ENCODE data around the gene CPEB3. TPM values are rescaled to one million over a fixed set of nuclear protein-coding genes. Genes with fewer than 3 reads are reported as not detected.

CPEB3 gene
- total and polyA plus RNA-seq, 11 donors, result 1.5 to 17.2 (median 9.9) TPM

DNA sequence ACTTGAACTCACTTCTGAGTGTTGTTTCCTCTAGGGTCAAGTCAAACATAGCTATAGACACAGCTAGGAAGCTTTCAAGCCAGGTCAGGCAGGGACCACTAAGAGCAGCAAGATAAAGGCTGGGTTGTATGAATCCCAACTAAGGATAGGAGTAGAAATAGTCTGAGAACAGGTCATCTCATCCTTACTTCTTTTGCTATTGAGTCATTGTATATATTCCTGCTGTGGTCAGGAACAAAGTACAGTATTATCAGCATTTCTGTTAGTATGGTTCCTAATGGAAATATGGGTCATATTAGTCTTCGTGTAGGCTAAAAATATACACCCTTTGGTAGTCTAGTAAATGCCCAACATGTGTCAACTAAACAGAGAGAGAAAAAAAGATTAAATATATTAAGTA lies 222.0 kb downstream of the CPEB3 start:
- ATAC-seq, result no peak
- Histone ChIP-seq H3K36me3 (peaks cover 0 to 6% (median 0%) of the 10 kb centered on the region in 9 donors), H3K27ac (no peak overlapping the region), H3K4me3 (no peak overlapping the region), H3K27me3 (no peaks in the 10 kb centered on the region), H3K9me3 (no peaks in the 10 kb centered on the region), H3K4me1 (peaks cover 0 to 6% (median 0%) of the 10 kb centered on the region in 12 donors)
- TF ChIP-seq POLR2A (IDR thresholded peaks at IDR 0.05), result no peak
- TF ChIP-seq, protein P1, sequence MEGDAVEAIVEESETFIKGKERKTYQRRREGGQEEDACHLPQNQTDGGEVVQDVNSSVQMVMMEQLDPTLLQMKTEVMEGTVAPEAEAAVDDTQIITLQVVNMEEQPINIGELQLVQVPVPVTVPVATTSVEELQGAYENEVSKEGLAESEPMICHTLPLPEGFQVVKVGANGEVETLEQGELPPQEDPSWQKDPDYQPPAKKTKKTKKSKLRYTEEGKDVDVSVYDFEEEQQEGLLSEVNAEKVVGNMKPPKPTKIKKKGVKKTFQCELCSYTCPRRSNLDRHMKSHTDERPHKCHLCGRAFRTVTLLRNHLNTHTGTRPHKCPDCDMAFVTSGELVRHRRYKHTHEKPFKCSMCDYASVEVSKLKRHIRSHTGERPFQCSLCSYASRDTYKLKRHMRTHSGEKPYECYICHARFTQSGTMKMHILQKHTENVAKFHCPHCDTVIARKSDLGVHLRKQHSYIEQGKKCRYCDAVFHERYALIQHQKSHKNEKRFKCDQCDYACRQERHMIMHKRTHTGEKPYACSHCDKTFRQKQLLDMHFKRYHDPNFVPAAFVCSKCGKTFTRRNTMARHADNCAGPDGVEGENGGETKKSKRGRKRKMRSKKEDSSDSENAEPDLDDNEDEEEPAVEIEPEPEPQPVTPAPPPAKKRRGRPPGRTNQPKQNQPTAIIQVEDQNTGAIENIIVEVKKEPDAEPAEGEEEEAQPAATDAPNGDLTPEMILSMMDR (IDR thresholded peaks at IDR 0.05), result no peak
- no peak for DNase-seq
- intact Hi-C loops (cut with DNase I), result no loop called here
- WGBS, 4 donors, result 55 to 61% (median 57%) methylated on average over 1 of the region's 1 CpG

DNA sequence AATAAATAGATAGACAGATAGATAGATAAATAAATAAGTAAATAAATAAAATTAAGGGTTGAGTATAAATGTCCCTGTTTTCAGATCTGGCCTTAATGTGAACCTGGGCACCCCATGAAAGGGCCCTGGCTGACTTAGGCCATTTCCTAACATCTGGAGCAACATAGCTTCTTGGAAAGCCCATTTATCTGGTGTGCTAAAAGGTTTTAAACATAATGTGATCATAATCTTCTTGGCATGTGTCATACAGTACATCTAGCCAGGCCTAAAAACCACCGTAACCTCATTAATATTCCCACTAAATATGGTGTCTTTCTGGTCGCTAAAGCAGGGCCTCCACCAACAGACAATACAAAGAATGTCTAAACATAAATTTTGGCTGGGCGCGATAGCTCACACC lies 224.5 kb downstream of the CPEB3 start:
- intact Hi-C loops (cut with DNase I), result no loop called here
- Histone ChIP-seq H3K27ac (no peak overlapping the region), H3K36me3 (peaks cover 0 to 6% (median 0%) of the 10 kb centered on the region in 9 donors), H3K27me3 (no peaks in the 10 kb centered on the region), H3K4me3 (no peak overlapping the region), H3K4me1 (peaks cover 0 to 20% (median 6%) of the 10 kb centered on the region in 12 donors), H3K9me3 (no peaks in the 10 kb centered on the region)
- DNase-seq (no peak), ATAC-seq (no peak)
- TF ChIP-seq, protein P1 (IDR thresholded peaks at IDR 0.05), result no peak
- no peak for TF ChIP-seq POLR2A (IDR thresholded peaks at IDR 0.05)
- 92 to 98% (median 97%) methylated on average over 4 of the region's 4 CpGs for WGBS, 4 donors

DNA sequence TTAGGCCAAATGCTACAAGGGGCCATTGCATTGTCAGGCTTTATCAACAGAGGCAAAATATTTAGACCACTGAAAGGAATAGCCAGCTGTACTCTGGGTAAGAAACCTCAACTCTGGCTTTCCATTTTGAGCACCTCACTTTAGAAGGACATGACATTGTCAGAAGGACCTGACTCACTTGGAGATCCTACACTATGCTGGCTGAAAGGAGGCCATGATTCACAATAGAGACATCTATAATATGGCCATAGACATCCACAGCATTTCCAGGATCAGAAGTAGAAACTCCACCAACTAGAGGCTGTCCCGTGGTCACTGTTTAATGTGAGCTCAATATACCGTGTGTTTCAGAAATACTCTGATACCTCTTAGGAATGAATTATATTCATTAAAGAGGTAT lies 226.4 kb downstream of the CPEB3 start:
- TF ChIP-seq, protein P1 (IDR thresholded peaks at IDR 0.05), result no peak
- no peak for TF ChIP-seq POLR2A (IDR thresholded peaks at IDR 0.05)
- peak overlapping the region in 1 of 12 donors; percentile 17 for H3K27ac ChIP-seq
- no peaks in the 10 kb centered on the region for H3K9me3 ChIP-seq
- H3K4me1 ChIP-seq, result peaks cover 0 to 20% (median 6%) of the 10 kb centered on the region in 12 donors
- no peaks in the 10 kb centered on the region for H3K27me3 ChIP-seq
- intact Hi-C loops (cut with DNase I), result no loop called here
- H3K4me3 ChIP-seq, result no peak overlapping the region
- WGBS, 4 donors, result 77 to 89% (median 85%) methylated on average over 2 of the region's 2 CpGs
- DNase-seq, result no peak
- peaks cover 0 to 14% (median 0%) of the 10 kb centered on the region in 9 donors for H3K36me3 ChIP-seq
- ATAC-seq, result peak in 2 of 4 donors; percentile 9 to 10

DNA sequence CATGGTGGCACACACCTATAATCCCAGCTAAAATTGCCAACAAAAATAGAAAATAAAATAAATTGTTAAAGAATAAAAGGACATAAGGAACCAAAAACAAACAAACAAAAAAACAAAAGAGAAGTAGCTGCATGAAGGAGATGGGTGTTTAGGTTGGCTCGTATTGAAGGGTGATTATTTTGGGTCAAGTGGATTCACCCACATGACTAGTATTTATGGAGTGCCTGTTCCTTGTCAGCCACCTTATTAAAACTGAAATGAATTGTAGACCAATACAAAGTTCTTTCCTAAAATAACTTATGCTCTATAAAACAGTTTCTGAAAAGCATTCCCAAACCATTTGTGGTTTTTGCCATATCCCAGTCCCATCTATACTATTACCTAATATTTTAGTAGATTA lies 228.6 kb downstream of the CPEB3 start:
- TF ChIP-seq, protein P1 (IDR thresholded peaks at IDR 0.05), result no peak
- TF ChIP-seq POLR2A (IDR thresholded peaks at IDR 0.05), result no peak
- Histone ChIP-seq H3K27me3 (no peaks in the 10 kb centered on the region), H3K4me3 (no peak overlapping the region), H3K36me3 (peaks cover 0 to 13% (median 0%) of the 10 kb centered on the region in 9 donors), H3K4me1 (peaks cover 0 to 28% (median 6%) of the 10 kb centered on the region in 12 donors), H3K27ac (peak overlapping the region in 9 of 12 donors; percentile 15 to 71 (median 58)), H3K9me3 (no peaks in the 10 kb centered on the region)
- 46 to 66% (median 58%) methylated on average over 1 of the region's 1 CpG for WGBS, 4 donors
- DNase-seq (no peak), ATAC-seq (peak; percentile 66 to 85 (median 80))
- intact Hi-C loops (cut with DNase I), result no loop called here

Data from heart left ventricle (tissue), 16 donors.